GM18520 (cell line): ENCODE results near the gene PDCD2L.
"Not testable (repeated sequence)": the region's sequence is repeated elsewhere in the genome, so short reads cannot be mapped to it uniquely, and the experiment has no call there.

Experiments
- ATAC-seq: cut with Tn5 transposase; IDR thresholded peaks from one replicate; pipeline ENCODE4 v1.9.1; 2021; ENCODE audit not compliant: unreplicated experiment

PDCD2L gene

DNA sequence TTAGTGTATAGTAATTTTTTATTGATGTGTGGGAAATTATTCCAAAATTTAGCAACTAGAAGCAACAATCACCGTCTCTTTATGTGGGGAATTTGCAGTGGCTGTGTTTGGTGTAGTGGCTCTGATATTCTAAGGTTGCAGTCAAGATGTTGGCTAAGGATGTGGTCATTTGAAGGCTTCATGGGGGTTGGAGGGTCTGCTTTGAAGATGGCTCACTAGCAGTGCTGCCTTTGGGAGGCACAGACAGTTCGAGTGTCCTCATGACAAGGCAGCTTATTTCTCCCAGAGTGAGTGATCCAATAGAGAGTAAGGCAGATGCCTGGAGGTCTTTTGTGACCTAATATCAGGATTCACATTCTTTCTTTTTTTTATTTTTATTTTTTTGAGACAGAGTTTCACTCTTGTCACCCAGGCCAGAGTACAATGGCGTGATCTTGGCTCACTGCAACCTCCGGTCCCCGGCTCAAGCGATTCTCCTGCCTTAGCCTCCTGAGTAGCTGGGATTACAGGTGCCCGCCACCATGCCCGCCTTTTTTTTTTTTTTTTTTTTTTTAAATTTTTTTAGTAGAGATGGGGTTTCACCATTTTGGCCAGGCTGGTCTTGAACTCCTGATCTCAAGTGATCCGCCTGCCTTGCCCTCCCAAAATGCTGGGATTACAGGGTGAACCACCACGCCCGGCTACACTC is 30.5 kb upstream of the PDCD2L start:
- ATAC-seq, result no peak

GRCh38 chr19:34375598-34375997 is 28.6 kb upstream of the PDCD2L start:
- no peak for ATAC-seq

- ATAC-seq, result no peak
These were observed 23.5 kb upstream of the PDCD2L start for GRCh38 chr19:34380639-34381241.

DNA sequence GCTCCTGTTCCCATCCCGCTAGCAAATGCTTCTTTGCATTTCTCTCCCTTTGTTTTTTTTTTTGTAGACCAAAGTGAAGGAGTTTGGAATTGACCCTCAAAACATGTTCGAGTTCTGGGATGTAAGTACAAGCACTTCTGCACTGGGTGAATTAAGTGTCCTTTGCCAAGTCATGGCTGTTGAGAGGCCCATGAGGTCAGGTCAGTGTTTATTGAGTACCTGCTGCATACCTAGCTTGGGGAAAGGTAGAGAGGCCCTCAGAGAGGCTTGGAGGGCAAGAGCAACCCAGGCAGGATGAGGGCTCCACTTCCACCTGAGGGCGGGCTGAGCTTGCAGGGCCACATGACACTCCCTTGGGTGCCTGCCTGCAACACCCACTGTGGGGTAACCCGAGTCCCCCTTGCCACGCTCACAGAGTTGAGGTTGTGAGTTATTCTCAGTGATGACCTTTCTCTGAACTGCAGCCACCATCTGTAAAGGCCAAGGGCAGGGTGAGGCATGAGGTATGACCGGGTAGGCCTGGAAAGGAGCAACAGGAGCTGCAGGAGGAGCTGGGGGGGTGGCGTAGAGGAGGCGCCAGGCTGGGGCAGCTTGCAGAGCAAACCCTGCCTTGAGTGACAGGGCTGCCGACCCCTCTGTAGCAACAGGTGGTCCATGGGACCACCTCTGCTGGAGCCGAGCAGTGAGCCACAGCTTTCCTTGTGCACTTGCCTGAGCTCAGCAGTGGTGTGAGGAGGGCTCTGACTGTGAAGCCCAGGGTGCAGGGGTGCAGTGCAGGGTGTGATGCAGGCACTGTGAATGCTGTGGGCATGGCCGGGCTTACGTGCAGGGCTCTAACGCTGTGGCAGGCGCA is 22.6 kb upstream of the PDCD2L start:
- no peak for ATAC-seq

- ATAC-seq, result no peak
These were observed 21.7 kb upstream of the PDCD2L start for GRCh38 chr19:34382471-34382870.

GRCh38 chr19:34383599-34383998 is 20.6 kb upstream of the PDCD2L start:
- ATAC-seq, result no peak

DNA sequence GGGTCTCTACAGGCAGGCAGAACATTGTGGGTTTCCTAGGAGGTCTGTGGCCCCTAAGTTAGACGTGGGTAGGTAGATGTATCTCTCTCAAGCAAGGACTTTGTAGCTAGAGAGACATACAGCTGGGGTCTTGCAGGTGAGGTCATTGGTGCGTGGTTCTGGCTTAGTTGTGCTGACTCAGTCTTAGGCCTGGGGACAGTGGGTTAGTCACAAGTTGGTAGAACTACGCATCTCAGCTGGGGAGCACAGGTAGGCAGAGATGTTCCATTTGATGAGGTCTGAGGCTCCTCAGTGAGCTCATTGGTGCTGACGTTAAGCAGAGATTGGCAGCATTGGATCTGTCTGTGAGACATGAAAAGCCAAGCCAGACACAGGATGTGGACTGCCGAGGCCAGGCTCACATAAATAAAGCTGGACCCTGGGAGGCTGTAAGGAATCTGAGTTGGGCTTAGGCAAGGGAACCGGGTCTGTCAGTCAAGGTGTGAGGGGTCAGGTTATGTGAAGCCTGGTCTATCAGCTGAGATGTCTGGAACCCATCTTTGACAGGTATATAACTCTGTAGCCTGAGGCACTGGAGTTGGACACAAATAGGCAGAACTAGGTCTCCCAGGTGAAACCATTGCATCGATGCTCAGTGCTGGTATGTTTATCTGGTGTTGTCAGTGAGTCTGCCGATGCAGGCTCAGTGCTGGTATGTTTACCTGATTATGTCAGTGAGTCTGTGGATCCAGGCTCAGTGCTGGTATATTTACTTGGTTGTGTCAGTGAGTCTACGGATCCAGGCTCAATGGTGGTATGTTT is 17.4 kb upstream of the PDCD2L start:
- no peak for ATAC-seq

DNA sequence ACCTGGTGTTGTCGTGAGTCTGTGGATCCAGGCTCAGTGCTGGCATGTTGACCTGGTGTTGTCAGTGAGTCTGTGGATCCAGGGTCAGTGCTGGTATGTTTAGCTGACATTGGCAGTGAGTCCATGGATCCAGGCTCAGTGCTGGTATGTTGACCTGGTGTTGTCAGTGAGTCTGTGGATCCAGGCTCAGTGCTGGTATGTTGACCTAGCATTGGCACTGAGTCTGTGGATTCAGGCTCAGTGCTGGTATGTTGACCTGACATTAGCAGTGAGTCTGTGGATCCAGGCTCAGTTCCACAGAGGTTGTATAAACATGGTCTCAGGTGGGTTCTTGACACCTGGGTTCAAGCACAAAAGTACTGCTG is 16.8 kb upstream of the PDCD2L start:
- ATAC-seq, result no peak

DNA sequence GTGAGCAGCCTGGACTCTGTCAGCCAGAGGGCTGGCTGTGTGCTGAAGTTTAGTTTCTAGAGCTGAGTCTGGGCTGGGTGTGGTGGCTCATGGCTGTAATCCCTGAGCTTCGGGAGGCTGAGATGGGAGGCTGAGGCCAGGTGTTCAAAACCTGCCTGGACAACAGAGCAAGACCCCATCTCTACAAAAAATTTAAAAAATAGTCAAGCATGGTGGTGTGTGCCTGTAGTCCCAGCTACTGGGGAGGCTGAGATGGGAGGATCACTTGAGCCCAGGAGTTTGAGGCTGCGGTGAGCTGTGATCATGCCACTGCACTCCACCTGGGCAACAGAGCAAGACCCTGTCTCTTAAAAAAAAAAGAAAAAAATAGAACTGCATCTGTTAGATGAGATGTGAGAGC is 15.5 kb upstream of the PDCD2L start:
- not testable (repeated sequence) for ATAC-seq

GRCh38 chr19:34391813-34392212 is 12.4 kb upstream of the PDCD2L start:
- no peak for ATAC-seq

DNA sequence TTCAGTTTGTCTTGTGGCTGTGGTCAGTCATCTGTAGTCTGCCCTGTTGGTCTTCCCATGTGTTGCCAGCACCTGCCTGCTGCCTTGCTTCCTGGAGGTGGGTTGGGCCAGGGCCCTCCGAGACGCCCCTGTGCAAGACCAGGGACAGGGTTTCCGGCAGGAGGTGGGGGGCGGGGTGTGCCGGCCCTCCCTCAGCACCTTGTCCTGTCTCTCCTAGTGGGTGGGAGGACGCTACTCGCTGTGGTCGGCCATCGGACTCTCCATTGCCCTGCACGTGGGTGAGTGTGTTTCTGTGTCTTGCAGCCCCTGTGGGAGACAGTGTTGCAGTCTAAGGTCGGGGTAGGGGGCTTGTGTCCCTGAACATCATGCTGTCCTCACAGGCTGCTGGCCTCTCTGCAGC is 11.2 kb upstream of the PDCD2L start:
- ATAC-seq, result no peak

GRCh38 chr19:34393629-34394028 is 10.6 kb upstream of the PDCD2L start:
- ATAC-seq, result no peak

DNA sequence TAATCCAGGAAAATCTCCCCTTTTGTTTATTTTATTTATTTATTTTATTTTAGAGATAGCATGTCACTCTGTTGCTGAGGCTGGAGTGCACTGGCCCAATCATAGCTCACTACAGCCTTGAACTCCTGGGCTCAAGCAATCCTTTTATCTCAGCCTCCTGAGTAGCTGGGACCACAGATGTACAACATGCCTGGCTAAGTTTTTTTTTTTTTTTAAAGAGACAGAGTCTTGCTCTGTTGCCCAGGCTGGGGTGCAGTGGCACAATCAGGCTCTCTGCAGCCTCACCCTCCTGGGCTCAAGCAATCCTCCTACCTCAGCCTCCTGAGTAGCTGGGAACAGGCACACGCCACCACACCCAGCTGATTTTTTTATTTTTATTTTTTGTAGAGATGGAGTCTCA is 6.3 kb upstream of the PDCD2L start:
- ATAC-seq, result no peak

DNA sequence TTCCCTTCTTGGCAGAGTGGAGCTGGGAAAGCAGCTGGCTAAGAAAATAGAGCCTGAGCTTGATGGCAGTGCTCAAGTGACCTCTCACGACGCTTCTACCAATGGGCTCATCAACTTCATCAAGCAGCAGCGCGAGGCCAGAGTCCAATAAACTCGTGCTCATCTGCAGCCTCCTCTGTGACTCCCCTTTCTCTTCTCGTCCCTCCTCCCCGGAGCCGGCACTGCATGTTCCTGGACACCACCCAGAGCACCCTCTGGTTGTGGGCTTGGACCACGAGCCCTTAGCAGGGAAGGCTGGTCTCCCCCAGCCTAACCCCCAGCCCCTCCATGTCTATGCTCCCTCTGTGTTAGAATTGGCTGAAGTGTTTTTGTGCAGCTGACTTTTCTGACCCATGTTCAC is 4.3 kb upstream of the PDCD2L start:
- no peak for ATAC-seq

GRCh38 chr19:34400844-34401243 is 3.4 kb upstream of the PDCD2L start:
- not testable (repeated sequence) for ATAC-seq

DNA sequence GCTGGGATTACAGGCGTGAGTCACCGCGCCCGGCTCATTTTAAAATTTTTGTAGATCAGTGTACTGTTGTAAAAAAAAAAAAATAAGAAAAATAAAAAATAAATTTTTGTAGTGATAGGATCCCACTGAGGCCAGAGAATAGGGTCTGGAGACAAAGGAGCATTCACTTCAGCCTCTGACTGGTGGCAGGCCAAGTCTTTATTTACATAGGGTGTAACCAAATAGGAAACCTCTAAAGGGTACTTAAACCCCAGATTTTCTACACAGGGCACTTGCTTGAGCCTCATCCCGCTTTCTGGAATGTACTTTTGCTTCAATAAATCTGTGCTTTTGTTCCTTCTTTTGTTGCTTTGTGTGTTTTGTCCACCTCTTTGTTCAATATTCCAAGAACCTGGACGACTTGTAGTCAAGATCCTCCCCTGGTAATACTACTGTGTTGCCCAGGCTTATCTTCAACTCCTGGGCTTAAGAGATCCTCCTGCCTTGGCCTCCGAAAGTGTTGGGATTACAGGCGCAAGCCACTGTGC is 2.1 kb upstream of the PDCD2L start:
- ATAC-seq, result no peak

- no peak for ATAC-seq
These were observed 453 bp upstream of the PDCD2L start for GRCh38 chr19:34403784-34404108.

GRCh38 chr19:34405892-34406660 is 1.9 kb downstream of the PDCD2L start:
- ATAC-seq, result no peak

- ATAC-seq, result no peak
These were observed 4.2 kb downstream of the PDCD2L start for GRCh38 chr19:34408411-34408810.
